Karpas-422 (cell line): ENCODE results near the gene NOS1AP. TPM values are rescaled to one million over a fixed set of nuclear protein-coding genes. Genes with fewer than 3 reads are reported as not detected.

ENCODE experiments used
- DNase-seq: peaks from one replicate; pipeline ENCODE4 v3.0.0-alpha.2; 2015
- H2AFZ ChIP-seq: fragments of 200-600 bp; sonication (generic); 2 replicates; pipeline ENCODE4 v1.6.1; 2014; ENCODE audit warnings: antibody characterized with exemption, low read length, mixed read lengths
- H3K27ac ChIP-seq: fragments of 200-600 bp; sonication (generic); 2 replicates; pipeline ENCODE4 v1.5.1; 2014; ENCODE audit warnings: mild to moderate bottlenecking, low read length, moderate library complexity
- H3K27me3 ChIP-seq: fragments of 200-600 bp; sonication (generic); 2 replicates; pipeline ENCODE4 v1.6.1; 2014; ENCODE audit warnings: low read length, mixed read lengths
- H3K36me3 ChIP-seq: fragments of 200-600 bp; sonication (generic); 2 replicates; pipeline ENCODE4 v1.6.1; 2014; ENCODE audit warnings: low read length, mixed read lengths; ENCODE audit not compliant: insufficient read depth
- H3K4me1 ChIP-seq: fragments of 200-600 bp; sonication (generic); 2 replicates; pipeline ENCODE4 v1.6.1; 2014; ENCODE audit warnings: mild to moderate bottlenecking, low read length, mixed read lengths
- H3K4me2 ChIP-seq: fragments of 200-600 bp; sonication (generic); 2 replicates; pipeline ENCODE4 v1.6.1; 2014; ENCODE audit warnings: low read length, low read depth, mild to moderate bottlenecking; ENCODE audit not compliant: poor library complexity, severe bottlenecking
- H3K4me3 ChIP-seq: fragments of 200-600 bp; sonication (generic); 2 replicates; pipeline ENCODE4 v1.5.1; 2014; ENCODE audit warnings: mild to moderate bottlenecking, antibody characterized with exemption, low read length, mixed read lengths
- H3K79me2 ChIP-seq: fragments of 200-600 bp; sonication (generic); 2 replicates; pipeline ENCODE4 v1.6.1; 2014; ENCODE audit warnings: mild to moderate bottlenecking, low read length, mixed read lengths
- H3K9ac ChIP-seq: fragments of 200-600 bp; sonication (generic); 2 replicates; pipeline ENCODE4 v1.6.0; 2014; ENCODE audit warnings: low read length
- H3K9me2 ChIP-seq: fragments of 200-600 bp; sonication (generic), shearing (Covaris generic); replicated peaks from 2 replicates; pipeline ENCODE4 v1.6.0; 2014; ENCODE audit warnings: mild to moderate bottlenecking, low read length, moderate library complexity; ENCODE audit not compliant: insufficient read depth
- H3K9me3 ChIP-seq: fragments of 300-700, 200-600 bp; sonication (generic); 2 replicates; pipeline ENCODE4 v1.6.1; 2014; ENCODE audit warnings: low read length, mixed read lengths
- H4K20me1 ChIP-seq: fragments of 200-600 bp; sonication (generic); 2 replicates; pipeline ENCODE4 v1.6.1; 2014; ENCODE audit warnings: mild to moderate bottlenecking, antibody characterized with exemption, low read length, low read depth; ENCODE audit not compliant: insufficient read depth
- total RNA-seq: library from RNA; depleted of rRNA; stranded (reverse); fragments of >200 nt; shearing (Covaris generic); gene quantifications from 2 replicates; pipeline ENCODE4 v1.2.3, GENCODE V29; 2014; ENCODE audit warnings: low replicate concordance

Gene NOS1AP
- total RNA-seq, 1 experiment from 2014 or later: not detected

- no peak for DNase-seq
- H3K9ac ChIP-seq: no peak overlapping the region
- no peaks in the 10 kb centered on the region for H3K9me3 ChIP-seq
- H3K27ac ChIP-seq: no peak overlapping the region
- no peaks in the 10 kb centered on the region for H3K9me2 ChIP-seq
- no peaks in the 10 kb centered on the region for H4K20me1 ChIP-seq
- H3K36me3 ChIP-seq: no peaks in the 10 kb centered on the region
- H3K4me3 ChIP-seq: no peak overlapping the region
- no peak overlapping the region for H2AFZ ChIP-seq
- no peaks in the 10 kb centered on the region for H3K27me3 ChIP-seq
- peaks cover 7% of the 10 kb centered on the region for H3K4me1 ChIP-seq
- H3K79me2 ChIP-seq: no peaks in the 10 kb centered on the region
- no peak overlapping the region for H3K4me2 ChIP-seq
These were observed 162.7 kb downstream of the NOS1AP start for GRCh38 chr1:162232034-162232711.

- Histone ChIP-seq H3K79me2 (no peaks in the 10 kb centered on the region), H3K27me3 (no peaks in the 10 kb centered on the region), H3K4me2 (no peak overlapping the region), H3K9me2 (no peaks in the 10 kb centered on the region), H3K36me3 (no peaks in the 10 kb centered on the region), H4K20me1 (no peaks in the 10 kb centered on the region), H2AFZ (no peak overlapping the region), H3K27ac (no peak overlapping the region), H3K4me3 (no peak overlapping the region), H3K4me1 (peaks cover 7% of the 10 kb centered on the region), H3K9me3 (no peaks in the 10 kb centered on the region), H3K9ac (no peak overlapping the region)
- DNase-seq: no peak
These were observed 163.6 kb downstream of the NOS1AP start for GRCh38 chr1:162233066-162233465.

- no peak overlapping the region for H3K9ac ChIP-seq
- no peak for DNase-seq
- no peaks in the 10 kb centered on the region for H3K79me2 ChIP-seq
These were observed 164.4 kb downstream of the NOS1AP start for GRCh38 chr1:162233937-162234336.

GRCh38 chr1:162234571-162234970 is 165.1 kb downstream of the NOS1AP start:
- Histone ChIP-seq H3K36me3 (no peaks in the 10 kb centered on the region), H3K4me2 (no peak overlapping the region), H3K9ac (no peak overlapping the region), H4K20me1 (no peaks in the 10 kb centered on the region), H3K79me2 (no peaks in the 10 kb centered on the region), H2AFZ (no peak overlapping the region), H3K9me3 (no peaks in the 10 kb centered on the region), H3K27me3 (no peaks in the 10 kb centered on the region), H3K27ac (no peak overlapping the region), H3K4me3 (no peak overlapping the region), H3K9me2 (no peaks in the 10 kb centered on the region), H3K4me1 (peaks cover 5% of the 10 kb centered on the region)
- DNase-seq: no peak

More at GRCh38 chr1:162233937-162234336, 164.4 kb downstream of the NOS1AP start:
- H2AFZ ChIP-seq: no peak overlapping the region
- H3K9me3 ChIP-seq: no peaks in the 10 kb centered on the region
- no peak overlapping the region for H3K4me2 ChIP-seq
- no peaks in the 10 kb centered on the region for H3K27me3 ChIP-seq
- no peaks in the 10 kb centered on the region for H3K36me3 ChIP-seq
- no peaks in the 10 kb centered on the region for H3K9me2 ChIP-seq
- no peaks in the 10 kb centered on the region for H4K20me1 ChIP-seq
- H3K27ac ChIP-seq: no peak overlapping the region
- H3K4me1 ChIP-seq: peaks cover 7% of the 10 kb centered on the region
- H3K4me3 ChIP-seq: no peak overlapping the region

- no peak overlapping the region for H3K4me2 ChIP-seq
- no peaks in the 10 kb centered on the region for H3K36me3 ChIP-seq
- H3K79me2 ChIP-seq: no peaks in the 10 kb centered on the region
- H3K27ac ChIP-seq: no peak overlapping the region
- no peaks in the 10 kb centered on the region for H3K27me3 ChIP-seq
- no peak overlapping the region for H2AFZ ChIP-seq
- no peaks in the 10 kb centered on the region for H3K9me2 ChIP-seq
- no peak overlapping the region for H3K4me3 ChIP-seq
- no peak for DNase-seq
- no peak overlapping the region for H3K9ac ChIP-seq
- no peaks in the 10 kb centered on the region for H3K9me3 ChIP-seq
- no peaks in the 10 kb centered on the region for H3K4me1 ChIP-seq
- H4K20me1 ChIP-seq: no peaks in the 10 kb centered on the region
These were observed 165.8 kb downstream of the NOS1AP start for GRCh38 chr1:162235241-162235800.

GRCh38 chr1:162236201-162236600 is 166.7 kb downstream of the NOS1AP start:
- Histone ChIP-seq H3K36me3 (no peaks in the 10 kb centered on the region), H2AFZ (no peak overlapping the region), H4K20me1 (no peaks in the 10 kb centered on the region), H3K79me2 (no peaks in the 10 kb centered on the region), H3K4me2 (no peak overlapping the region), H3K27me3 (no peaks in the 10 kb centered on the region), H3K4me1 (no peaks in the 10 kb centered on the region), H3K9me3 (no peaks in the 10 kb centered on the region), H3K9ac (no peak overlapping the region), H3K4me3 (no peak overlapping the region), H3K9me2 (no peaks in the 10 kb centered on the region), H3K27ac (no peak overlapping the region)
- DNase-seq: no peak

- H3K4me2 ChIP-seq: no peak overlapping the region
- no peaks in the 10 kb centered on the region for H3K79me2 ChIP-seq
- no peaks in the 10 kb centered on the region for H4K20me1 ChIP-seq
- H3K4me3 ChIP-seq: no peak overlapping the region
- no peaks in the 10 kb centered on the region for H3K36me3 ChIP-seq
- no peaks in the 10 kb centered on the region for H3K9me2 ChIP-seq
- H3K4me1 ChIP-seq: no peaks in the 10 kb centered on the region
- DNase-seq: no peak
- no peaks in the 10 kb centered on the region for H3K9me3 ChIP-seq
- no peak overlapping the region for H3K27ac ChIP-seq
- no peak overlapping the region for H3K9ac ChIP-seq
- no peak overlapping the region for H2AFZ ChIP-seq
- H3K27me3 ChIP-seq: no peaks in the 10 kb centered on the region
These were observed 167.1 kb downstream of the NOS1AP start for GRCh38 chr1:162236618-162237017.

GRCh38 chr1:162240577-162240976 is 171.1 kb downstream of the NOS1AP start:
- H3K4me2 ChIP-seq: no peak overlapping the region
- H4K20me1 ChIP-seq: no peaks in the 10 kb centered on the region
- H3K9me3 ChIP-seq: no peaks in the 10 kb centered on the region
- H3K27me3 ChIP-seq: 0 out of 2 replicates have a peak, but pooled peaks cover 1% of the 10 kb centered on the region
- H3K4me3 ChIP-seq: no peak overlapping the region
- H2AFZ ChIP-seq: no peak overlapping the region
- H3K4me1 ChIP-seq: no peaks in the 10 kb centered on the region
- no peaks in the 10 kb centered on the region for H3K9me2 ChIP-seq
- DNase-seq: no peak
- no peaks in the 10 kb centered on the region for H3K36me3 ChIP-seq
- no peaks in the 10 kb centered on the region for H3K79me2 ChIP-seq
- H3K9ac ChIP-seq: no peak overlapping the region
- H3K27ac ChIP-seq: no peak overlapping the region
